ENCODE measurements around the gene RGS6. TPM values are rescaled to one million over a fixed set of nuclear protein-coding genes. Genes with fewer than 3 reads are reported as not detected.

RGS6 gene
- total and polyA plus RNA-seq, 2 experiments from 2014 or later, result not detected

DNA sequence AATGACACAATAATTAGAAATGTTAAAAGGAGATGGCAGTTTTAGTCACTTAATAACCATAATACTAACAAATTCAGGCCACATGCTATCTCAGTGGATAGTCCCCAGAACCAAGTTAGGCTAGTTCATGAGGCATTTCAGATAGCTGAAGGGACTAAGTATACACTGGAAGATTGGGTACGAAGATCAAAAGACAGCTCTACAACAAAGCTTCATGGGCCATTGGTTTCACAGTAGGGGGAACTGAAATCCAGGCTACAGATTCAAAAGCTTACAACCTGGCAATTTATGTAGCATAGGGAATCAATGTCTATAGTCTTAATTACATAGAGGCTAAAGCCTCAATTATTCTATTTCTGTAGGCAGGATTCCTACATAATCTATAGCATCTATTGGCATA lies 343.0 kb downstream of the RGS6 start:
- Histone ChIP-seq H3K4me3 (no peak overlapping the region), H3K27me3 (replicated peaks; ENCODE audit: insufficient read depth) (no peaks in the 10 kb centered on the region), H4K20me1 (ENCODE audit: insufficient read depth) (no peaks in the 10 kb centered on the region), H2AFZ (no peak overlapping the region), H3K9me3 (ENCODE audit: low read depth) (no peaks in the 10 kb centered on the region), H3K36me3 (ENCODE audit: low read depth) (no peaks in the 10 kb centered on the region), H3K27ac (no peak overlapping the region), H3K4me2 (ENCODE audit: unreplicated experiment) (no peak overlapping the region), H3K9me2 (ENCODE audit: insufficient read depth) (no peaks in the 10 kb centered on the region), H3K79me2 (ENCODE audit: insufficient read depth) (no peaks in the 10 kb centered on the region), H3K4me1 (ENCODE audit: insufficient read depth) (no peaks in the 10 kb centered on the region), H3K9ac (no peak overlapping the region), H3F3A (ENCODE audit: insufficient read depth) (no peaks in the 10 kb centered on the region)
- TF ChIP-seq EZH2 (IDR thresholded peaks at IDR 0.05; ENCODE audit: insufficient read depth, poor library complexity, severe bottlenecking), result no peak
- TF ChIP-seq EZH2phosphoT487 (IDR thresholded peaks at IDR 0.05; ENCODE audit: insufficient read depth, low read depth), result no peak
- WGBS, 2 experiments (ENCODE audit: low coverage in 1 of 2, low lambda C conversion rate in 2 of 2, missing lambda C conversion rate in 2 of 2), result 4 to 6% methylated on average over 1 of the region's 1 CpG
- DNase-seq, result no peak
- in situ Hi-C loops (cut with MboI), result no loop called here

DNA sequence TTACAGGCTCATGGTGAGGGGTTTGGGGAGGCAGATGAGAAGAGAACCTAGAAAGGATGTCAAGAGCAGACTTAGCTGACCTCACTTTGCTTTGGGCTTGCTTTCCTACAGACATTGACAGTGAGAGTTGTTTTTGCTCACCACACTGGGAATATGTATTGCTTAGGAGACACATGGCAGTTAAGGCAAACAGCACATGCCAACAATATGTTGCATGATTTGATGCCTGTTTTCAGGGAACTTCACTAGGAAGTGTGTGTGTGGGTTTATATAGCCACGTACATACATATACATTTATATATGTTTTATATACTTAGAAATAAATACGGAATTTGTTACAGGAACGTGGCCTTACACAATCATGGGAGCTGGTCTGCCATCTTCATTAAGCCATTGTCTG lies 346.1 kb downstream of the RGS6 start:
- H3K9ac ChIP-seq, result no peak overlapping the region
- H3K9me2 ChIP-seq (ENCODE audit: insufficient read depth), result no peaks in the 10 kb centered on the region
- H3K4me1 ChIP-seq (ENCODE audit: insufficient read depth), result no peaks in the 10 kb centered on the region
- DNase-seq, result no peak
- no peak overlapping the region for H2AFZ ChIP-seq
- WGBS, 2 experiments (ENCODE audit: low coverage in 1 of 2, low lambda C conversion rate in 2 of 2, missing lambda C conversion rate in 2 of 2), result 41 to 42% methylated on average over 3 of the region's 3 CpGs
- H3F3A ChIP-seq (ENCODE audit: insufficient read depth), result no peaks in the 10 kb centered on the region
- H3K9me3 ChIP-seq (ENCODE audit: low read depth), result no peaks in the 10 kb centered on the region
- no peak overlapping the region for H3K27ac ChIP-seq
- no peak overlapping the region for H3K4me3 ChIP-seq
- TF ChIP-seq EZH2phosphoT487 (IDR thresholded peaks at IDR 0.05; ENCODE audit: insufficient read depth, low read depth) (no peak), EZH2 (IDR thresholded peaks at IDR 0.05; ENCODE audit: insufficient read depth, poor library complexity, severe bottlenecking) (no peak)
- in situ Hi-C loops (cut with MboI), result no loop called here
- no peaks in the 10 kb centered on the region for H3K36me3 ChIP-seq (ENCODE audit: low read depth)
- H3K79me2 ChIP-seq (ENCODE audit: insufficient read depth), result no peaks in the 10 kb centered on the region
- H3K27me3 ChIP-seq (replicated peaks; ENCODE audit: insufficient read depth), result no peaks in the 10 kb centered on the region
- no peak overlapping the region for H3K4me2 ChIP-seq (ENCODE audit: unreplicated experiment)
- no peaks in the 10 kb centered on the region for H4K20me1 ChIP-seq (ENCODE audit: insufficient read depth)

DNA sequence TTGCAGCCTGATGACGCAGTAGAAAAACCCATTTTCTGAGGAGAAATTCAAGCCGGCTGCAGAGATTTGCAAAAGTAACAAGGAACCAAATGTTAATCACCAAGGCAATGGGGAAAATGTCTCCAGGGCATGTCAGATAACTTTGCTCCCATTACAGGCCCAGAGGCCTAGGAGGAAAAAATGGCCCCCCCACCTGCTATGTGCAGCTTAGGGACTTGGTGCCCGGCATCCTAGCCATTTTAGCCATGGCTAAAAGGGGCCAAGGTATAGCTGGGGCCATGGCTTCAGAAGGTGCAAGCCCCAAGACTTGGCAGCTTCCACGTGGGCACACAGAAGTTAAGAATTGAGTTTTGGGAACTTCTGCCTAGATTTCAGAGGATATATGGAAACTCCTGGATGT lies 351.9 kb downstream of the RGS6 start:
- H3K27ac ChIP-seq, result no peak overlapping the region
- TF ChIP-seq EZH2 (IDR thresholded peaks at IDR 0.05; ENCODE audit: insufficient read depth, poor library complexity, severe bottlenecking), result no peak
- no peak for TF ChIP-seq EZH2phosphoT487 (IDR thresholded peaks at IDR 0.05; ENCODE audit: insufficient read depth, low read depth)
- H3K9ac ChIP-seq, result no peak overlapping the region
- no peaks in the 10 kb centered on the region for H3K79me2 ChIP-seq (ENCODE audit: insufficient read depth)
- no peak for DNase-seq
- no peak overlapping the region for H3K4me2 ChIP-seq (ENCODE audit: unreplicated experiment)
- H3K27me3 ChIP-seq (replicated peaks; ENCODE audit: insufficient read depth), result no peaks in the 10 kb centered on the region
- in situ Hi-C loops (cut with MboI), result no loop called here
- no peaks in the 10 kb centered on the region for H3K9me2 ChIP-seq (ENCODE audit: insufficient read depth)
- WGBS, 2 experiments (ENCODE audit: low coverage in 1 of 2, low lambda C conversion rate in 2 of 2, missing lambda C conversion rate in 2 of 2), result 29 to 30% methylated on average over 4 of the region's 4 CpGs
- H3F3A ChIP-seq (ENCODE audit: insufficient read depth), result no peaks in the 10 kb centered on the region
- no peaks in the 10 kb centered on the region for H3K36me3 ChIP-seq (ENCODE audit: low read depth)
- H2AFZ ChIP-seq, result no peak overlapping the region
- H3K9me3 ChIP-seq (ENCODE audit: low read depth), result no peaks in the 10 kb centered on the region
- no peak overlapping the region for H3K4me3 ChIP-seq
- H4K20me1 ChIP-seq (ENCODE audit: insufficient read depth), result no peaks in the 10 kb centered on the region
- no peaks in the 10 kb centered on the region for H3K4me1 ChIP-seq (ENCODE audit: insufficient read depth)

DNA sequence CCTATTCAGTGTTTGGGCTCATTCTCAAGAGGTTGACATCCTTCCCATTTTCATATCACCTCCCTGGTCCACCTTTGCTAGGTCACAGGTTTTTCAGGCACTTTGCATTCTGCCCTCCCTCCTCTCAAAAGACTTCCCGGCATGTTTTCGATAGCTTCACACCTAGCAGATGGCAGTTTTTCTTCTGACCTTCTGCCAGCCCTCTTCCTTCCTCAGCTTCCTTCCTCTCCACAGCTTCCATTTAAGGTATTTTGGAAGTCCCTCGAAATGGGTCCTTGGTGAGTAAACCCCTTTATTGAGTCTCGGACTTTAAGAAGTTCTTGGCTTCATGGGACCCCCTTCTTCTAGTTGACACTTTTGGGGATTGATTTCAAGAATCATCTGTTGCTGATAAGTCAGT lies 358.0 kb downstream of the RGS6 start:
- peaks cover 6% of the 10 kb centered on the region; the same call in 1 of the 2 replicates for H3K27me3 ChIP-seq (replicated peaks; ENCODE audit: insufficient read depth)
- DNase-seq, result no peak
- no peak overlapping the region for H2AFZ ChIP-seq
- no peak overlapping the region for H3K4me2 ChIP-seq (ENCODE audit: unreplicated experiment)
- no peaks in the 10 kb centered on the region for H3K9me3 ChIP-seq (ENCODE audit: low read depth)
- H3K4me1 ChIP-seq (ENCODE audit: insufficient read depth), result no peaks in the 10 kb centered on the region
- H3K4me3 ChIP-seq, result no peak overlapping the region
- no peak for TF ChIP-seq EZH2phosphoT487 (IDR thresholded peaks at IDR 0.05; ENCODE audit: insufficient read depth, low read depth)
- TF ChIP-seq EZH2 (IDR thresholded peaks at IDR 0.05; ENCODE audit: insufficient read depth, poor library complexity, severe bottlenecking), result no peak
- H3F3A ChIP-seq (ENCODE audit: insufficient read depth), result no peaks in the 10 kb centered on the region
- no peaks in the 10 kb centered on the region for H3K36me3 ChIP-seq (ENCODE audit: low read depth)
- no peak overlapping the region for H3K27ac ChIP-seq
- in situ Hi-C loops (cut with MboI), result no loop called here
- 48 to 53% methylated on average over 4 of the region's 4 CpGs for WGBS, 2 experiments (ENCODE audit: low coverage in 1 of 2, low lambda C conversion rate in 2 of 2, missing lambda C conversion rate in 2 of 2)
- H3K9me2 ChIP-seq (ENCODE audit: insufficient read depth), result no peaks in the 10 kb centered on the region
- H3K9ac ChIP-seq, result no peak overlapping the region
- no peaks in the 10 kb centered on the region for H4K20me1 ChIP-seq (ENCODE audit: insufficient read depth)
- no peaks in the 10 kb centered on the region for H3K79me2 ChIP-seq (ENCODE audit: insufficient read depth)
